Measurements from ENCODE around the gene CTSH.
"Not testable (repeated sequence)": the region's sequence is repeated elsewhere in the genome, so short reads cannot be mapped to it uniquely, and the experiment has no call there.

The CTSH gene

DNA sequence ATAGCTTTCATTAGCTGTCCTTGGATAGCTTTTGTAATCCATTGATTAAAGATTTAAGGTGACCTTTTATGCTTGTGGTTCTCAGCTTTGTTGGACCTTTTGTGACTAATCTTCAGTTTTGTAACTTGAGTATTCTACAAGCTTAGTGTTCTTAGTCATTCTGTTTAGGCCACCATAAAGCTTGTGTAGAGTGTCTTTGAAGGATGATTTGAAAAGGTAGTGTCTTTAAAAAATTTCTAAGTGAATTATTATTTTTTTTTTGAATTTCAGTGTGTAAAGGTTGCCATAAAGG is 64.7 kb downstream of the CTSH start:
- DNase-seq, result no peak

DNA sequence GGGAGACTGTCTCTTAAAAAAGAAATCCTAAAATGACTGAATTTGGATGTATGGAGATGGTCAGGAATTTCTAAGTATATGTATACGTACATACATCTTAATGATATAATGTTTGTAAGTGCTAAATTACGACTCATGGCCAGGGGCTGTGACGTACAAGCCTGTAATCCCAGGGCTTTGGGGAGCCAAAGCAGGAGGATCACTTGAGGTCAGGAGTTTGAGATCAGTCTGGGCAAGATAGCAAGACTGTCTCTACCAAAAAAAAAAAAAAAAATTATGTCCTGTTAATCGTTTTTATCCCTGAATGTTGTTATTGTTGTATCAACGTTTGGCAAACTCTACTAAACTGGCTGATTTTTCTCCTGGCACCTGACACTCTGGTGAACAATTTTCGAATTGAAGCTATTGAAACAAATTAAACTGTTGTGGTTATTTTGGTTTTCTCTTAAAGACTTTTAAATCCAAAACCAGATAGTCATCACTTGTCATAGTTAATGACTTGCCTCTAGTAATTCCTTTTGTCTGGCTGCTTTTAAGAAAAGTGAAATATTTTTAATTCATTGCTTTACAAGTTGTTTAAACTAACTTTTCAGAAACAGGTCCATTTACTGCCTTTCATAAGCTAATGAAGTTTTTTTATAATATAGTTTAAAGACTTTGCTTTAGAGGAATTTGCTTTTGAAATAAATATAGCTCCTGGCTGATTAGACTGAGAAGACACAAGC is 65.2 kb downstream of the CTSH start:
- DNase-seq, result no peak

DNA sequence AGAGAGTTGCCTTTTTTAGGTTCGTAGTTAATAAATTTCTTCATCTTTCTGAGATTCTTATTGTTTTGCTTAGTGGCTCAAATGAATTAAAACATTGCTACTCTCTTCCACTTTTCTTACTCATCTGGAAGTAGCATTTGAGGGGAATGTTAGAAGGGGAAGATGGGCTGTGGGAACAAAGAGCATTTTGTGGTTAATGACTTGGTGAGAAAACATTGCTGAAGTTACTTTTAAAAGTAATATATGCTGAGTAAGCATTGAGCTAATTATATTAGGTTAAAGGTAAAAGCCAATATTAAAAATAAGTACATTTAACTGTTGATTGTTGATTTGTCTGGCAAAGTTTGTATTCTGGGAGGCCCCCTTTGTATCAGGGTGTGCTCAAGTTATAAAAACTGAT is 66.5 kb downstream of the CTSH start:
- DNase-seq, result no peak

GRCh38 chr15:78876954-78877353 is 67.9 kb downstream of the CTSH start:
- not testable (repeated sequence) for DNase-seq

DNA sequence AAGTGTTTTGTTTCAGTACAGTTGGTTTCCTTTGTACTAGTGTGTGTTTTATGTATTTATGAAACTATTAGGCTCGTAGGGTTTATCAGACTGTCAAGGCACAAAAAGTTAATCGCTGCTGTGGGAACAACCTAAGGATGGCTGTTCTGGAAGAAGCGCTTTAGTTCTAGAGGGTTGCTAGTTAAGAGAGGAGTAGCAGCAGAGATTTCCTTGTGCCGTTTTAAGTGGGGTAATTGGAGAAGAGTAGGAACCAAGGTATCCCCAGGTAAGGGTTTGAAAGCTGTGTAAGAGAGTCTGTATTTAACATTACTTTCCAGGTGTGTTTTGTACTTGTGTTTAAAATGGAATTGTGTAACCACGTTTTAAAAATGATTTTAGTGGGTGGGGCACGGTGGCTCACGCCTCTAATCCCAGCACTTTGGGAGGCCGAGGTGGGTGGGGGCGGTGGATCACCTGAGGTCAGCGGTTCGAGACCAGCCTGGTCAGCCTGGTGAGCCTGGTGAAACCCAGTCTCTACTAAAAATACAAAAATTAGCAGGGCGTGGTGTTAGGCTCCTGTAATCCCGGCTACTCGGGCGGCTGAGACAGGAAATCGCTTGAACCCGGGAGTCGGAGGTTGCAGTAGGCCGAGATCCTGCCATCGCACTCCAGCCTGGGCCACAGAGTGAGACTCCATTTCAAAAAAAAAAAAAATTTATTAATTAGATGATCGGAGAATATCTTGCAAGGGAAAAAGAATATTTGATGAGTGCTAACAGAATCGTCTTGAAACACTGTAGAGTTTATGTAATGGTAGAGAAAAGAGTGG is 69.5 kb downstream of the CTSH start:
- no peak for DNase-seq

DNA sequence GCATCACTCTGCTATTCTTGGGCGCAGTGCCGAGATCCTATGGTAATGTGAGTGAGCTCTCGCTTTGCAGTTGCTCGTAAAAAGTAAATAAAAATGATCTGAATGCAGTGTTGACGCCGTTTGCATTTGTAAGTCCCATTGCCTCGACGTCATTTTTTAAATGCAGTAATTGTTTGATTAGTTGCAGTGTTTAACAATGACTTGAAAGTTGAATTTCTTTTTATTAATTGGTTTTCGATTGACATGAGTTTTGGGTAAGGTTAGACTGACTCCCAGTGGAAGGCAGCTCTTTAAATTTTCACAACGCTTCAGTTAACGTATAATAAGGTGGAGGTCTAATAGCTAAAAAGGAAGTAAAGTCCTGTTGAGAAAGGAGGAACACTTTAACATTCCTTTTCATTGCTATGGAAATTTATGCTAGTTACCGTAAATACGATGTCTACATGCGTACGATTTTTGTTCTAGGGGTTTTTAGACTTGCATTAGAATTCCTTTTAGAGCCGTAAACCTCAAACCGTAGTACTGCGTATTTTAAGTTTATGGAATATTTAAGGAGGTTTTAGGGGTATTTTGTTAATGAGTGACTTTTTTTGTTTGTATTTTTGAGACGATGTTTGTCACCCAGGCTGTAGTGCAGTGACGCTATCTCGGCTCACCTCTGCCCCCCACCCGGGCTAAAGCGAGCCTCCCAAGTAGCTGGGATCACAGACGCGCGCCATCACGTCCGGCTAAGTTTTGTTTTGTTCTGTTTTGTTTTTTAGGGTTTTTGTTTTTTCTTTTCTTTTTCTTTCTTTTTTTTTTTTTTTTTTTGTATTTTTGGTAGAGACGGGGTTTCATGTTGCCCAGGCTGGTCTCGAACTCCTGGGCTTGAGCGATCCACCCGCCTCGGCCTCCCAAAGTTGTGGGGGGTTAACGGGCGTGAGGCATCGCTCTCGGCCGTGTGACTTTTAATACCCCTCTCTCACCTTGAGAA is 70.8 kb downstream of the CTSH start:
- DNase-seq, result no peak

- DNase-seq, result peak; percentile 65 to 77 (median 72)
These were observed 71.7 kb downstream of the CTSH start for GRCh38 chr15:78872972-78873792.

- peak; percentile 83 to 95 (median 89) for DNase-seq
These were observed 72.5 kb downstream of the CTSH start, which contains the start of gene MORF4L1 for GRCh38 chr15:78872155-78872971. TSS of gene MORF4L1 (plus strand) at chr15:78872890. CDS start at chr15:78873018, 128 bp downstream.

DNA sequence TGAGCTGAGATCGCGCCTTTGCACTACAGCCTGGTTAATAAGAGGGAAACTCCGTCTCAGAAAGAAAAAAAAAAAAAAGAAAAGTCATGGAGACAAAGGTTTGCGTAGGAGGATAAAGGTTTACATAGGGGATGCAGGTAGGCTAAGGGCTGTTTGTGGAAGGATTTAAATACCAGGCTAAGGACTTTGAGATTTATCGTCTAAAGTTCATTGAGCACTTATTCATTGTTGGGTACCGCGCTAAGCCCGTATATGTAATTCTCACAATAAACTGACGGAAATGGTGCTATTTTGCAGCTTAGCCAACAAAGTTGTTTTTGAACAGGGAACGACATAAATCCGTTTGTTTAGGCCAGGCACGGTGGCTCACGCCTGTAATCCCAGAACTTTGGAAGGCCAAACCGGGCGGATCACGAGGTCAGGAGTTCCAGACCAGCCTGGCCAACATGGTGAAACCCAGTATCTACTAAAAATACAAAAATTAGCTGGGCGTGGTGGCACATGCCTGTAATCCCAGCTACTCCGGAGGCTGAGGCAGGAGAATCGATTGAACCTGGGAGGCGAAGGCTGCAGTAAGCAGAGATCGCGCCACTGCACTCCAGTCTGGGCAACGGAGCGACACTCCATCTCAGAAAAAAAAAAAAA is 73.2 kb downstream of the CTSH start:
- DNase-seq, result not testable (repeated sequence)
